GM12872 (cell line): ENCODE results near the gene CACNG8.

Experiments used
- TF ChIP-seq, protein P1 (sequence below): IDR thresholded peaks from 3 replicates; pipeline ENCODE4 v1.5.1; 2011; ENCODE audit warnings: low read depth, mild to moderate bottlenecking, low read length, moderate library complexity; ENCODE audit not compliant: insufficient read depth

CACNG8 gene

GRCh38 chr19:53999694-54000093 is 37.0 kb downstream of the CACNG8 start:
- TF ChIP-seq, protein P1, sequence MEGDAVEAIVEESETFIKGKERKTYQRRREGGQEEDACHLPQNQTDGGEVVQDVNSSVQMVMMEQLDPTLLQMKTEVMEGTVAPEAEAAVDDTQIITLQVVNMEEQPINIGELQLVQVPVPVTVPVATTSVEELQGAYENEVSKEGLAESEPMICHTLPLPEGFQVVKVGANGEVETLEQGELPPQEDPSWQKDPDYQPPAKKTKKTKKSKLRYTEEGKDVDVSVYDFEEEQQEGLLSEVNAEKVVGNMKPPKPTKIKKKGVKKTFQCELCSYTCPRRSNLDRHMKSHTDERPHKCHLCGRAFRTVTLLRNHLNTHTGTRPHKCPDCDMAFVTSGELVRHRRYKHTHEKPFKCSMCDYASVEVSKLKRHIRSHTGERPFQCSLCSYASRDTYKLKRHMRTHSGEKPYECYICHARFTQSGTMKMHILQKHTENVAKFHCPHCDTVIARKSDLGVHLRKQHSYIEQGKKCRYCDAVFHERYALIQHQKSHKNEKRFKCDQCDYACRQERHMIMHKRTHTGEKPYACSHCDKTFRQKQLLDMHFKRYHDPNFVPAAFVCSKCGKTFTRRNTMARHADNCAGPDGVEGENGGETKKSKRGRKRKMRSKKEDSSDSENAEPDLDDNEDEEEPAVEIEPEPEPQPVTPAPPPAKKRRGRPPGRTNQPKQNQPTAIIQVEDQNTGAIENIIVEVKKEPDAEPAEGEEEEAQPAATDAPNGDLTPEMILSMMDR: no peak

- TF ChIP-seq, protein P1: no peak
Measured at GRCh38 chr19:54001496-54001895, 38.8 kb downstream of the CACNG8 start.

DNA sequence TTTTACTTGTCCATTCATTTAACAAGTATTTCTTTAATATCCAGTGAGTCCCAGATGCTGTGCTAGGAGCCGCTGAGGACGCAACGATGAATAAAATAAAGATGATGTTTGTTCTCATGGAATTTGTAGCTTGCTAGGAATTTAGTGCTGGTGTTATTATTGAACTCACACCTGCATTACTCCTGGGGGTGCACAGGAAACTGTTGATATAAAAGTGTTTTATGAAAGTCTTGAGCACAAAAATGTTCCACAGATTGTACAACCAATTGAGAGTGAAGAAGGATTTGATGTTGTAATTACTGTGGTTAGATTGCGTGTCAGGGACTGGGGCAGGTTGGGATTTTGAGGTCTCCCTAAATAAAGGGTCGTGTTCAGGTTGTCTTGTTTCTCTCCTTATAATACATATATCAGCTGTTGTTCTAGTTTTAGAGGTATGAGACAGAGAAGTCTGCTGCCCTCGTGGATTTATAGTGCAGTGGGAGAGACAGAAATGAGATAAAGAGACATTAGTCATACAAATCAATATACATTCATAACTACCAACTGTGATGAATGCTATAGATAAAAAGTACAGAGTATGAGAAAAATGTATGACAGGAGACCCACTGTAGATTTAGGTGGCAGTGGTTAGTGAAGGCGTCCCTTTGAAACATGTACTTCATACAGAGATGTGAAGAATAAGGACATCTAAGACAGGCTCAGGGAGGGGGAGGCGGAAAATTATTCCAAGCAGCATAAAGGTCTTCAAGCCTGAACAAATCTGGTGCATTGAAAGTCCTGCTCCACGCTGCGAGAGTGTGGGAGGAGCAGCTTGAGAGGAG is 40.0 kb downstream of the CACNG8 start:
- TF ChIP-seq, protein P1: no peak

GRCh38 chr19:54009440-54009839 is 46.7 kb downstream of the CACNG8 start:
- TF ChIP-seq, protein P1: no peak

DNA sequence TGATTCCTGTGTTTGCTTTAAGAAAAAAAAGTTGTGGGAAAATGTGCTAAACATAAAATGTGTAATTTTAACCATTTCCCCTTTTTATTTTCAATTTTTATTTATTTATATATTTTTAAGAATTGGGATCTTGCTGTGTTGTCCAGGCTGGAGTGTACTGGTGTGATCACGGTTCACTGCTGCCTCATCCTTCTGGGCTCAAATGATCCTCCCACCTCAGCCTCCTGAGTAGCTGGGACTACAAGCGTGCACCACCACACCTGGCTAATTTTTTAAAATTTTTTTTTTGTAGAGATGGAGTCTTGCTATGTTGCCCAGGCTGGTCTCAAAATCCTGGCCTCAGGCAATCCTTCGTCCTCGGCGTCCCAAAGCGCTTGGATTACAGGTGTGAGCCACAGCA is 47.7 kb downstream of the CACNG8 start:
- TF ChIP-seq, protein P1: no peak

GRCh38 chr19:54011507-54012211 is 48.9 kb downstream of the CACNG8 start:
- TF ChIP-seq, protein P1: no peak

GRCh38 chr19:54013866-54014265 is 51.1 kb downstream of the CACNG8 start:
- TF ChIP-seq, protein P1: no peak
